ENCODE results near the gene NEK6. TPM values are rescaled to one million over a fixed set of nuclear protein-coding genes. Genes with fewer than 3 reads are reported as not detected.
A peak's percentile ranks its signal among the peaks of the same experiment; 100 is the strongest.

NEK6 gene
- total and polyA plus RNA-seq, 4 experiments from 2014 or later: 3.8 to 11.7 (median 8.5) TPM

- Histone ChIP-seq H3K9me3 (ENCODE audit: control insufficient read depth in 1 of 2, low read length in 2 of 2) (no peaks in the 10 kb centered on the region), H3K36me3 (ENCODE audit: insufficient read depth, low read length) (peaks cover 7% of the 10 kb centered on the region), H3K4me3 (ENCODE audit: low read length in 2 of 2) (no peak overlapping the region), H3K4me1 (ENCODE audit: insufficient read depth, low read length) (peaks cover 30% of the 10 kb centered on the region), H3K27me3 (ENCODE audit: insufficient read depth, low read length) (no peaks in the 10 kb centered on the region), H3K27ac (ENCODE audit: low read depth, low read length) (no peak overlapping the region)
- H3K4me3 Mint-ChIP-seq: no peak overlapping the region
- H3K27ac Mint-ChIP-seq: peak overlapping the region in 5 of 7 donors; percentile 18 to 72 (median 56)
- POLR2A ChIA-PET (ENCODE audit: partially characterized antibody): no interaction called here
- intact Hi-C loops (cut with micrococcal nuclease): no loop called here
- CTCF ChIA-PET (ENCODE audit: partially characterized antibody): no interaction called here
- peaks cover 0 to 3% (median 0%) of the 10 kb centered on the region in 8 donors for H3K9me3 Mint-ChIP-seq
- H3K36me3 Mint-ChIP-seq: peaks cover 13 to 35% of the 10 kb centered on the region in 2 donors
- H3K27me3 Mint-ChIP-seq: no peaks in the 10 kb centered on the region
- DNase-seq: no peak
- H3K4me1 Mint-ChIP-seq: peaks cover 41 to 64% (median 48%) of the 10 kb centered on the region in 4 donors
These were observed 101.7 kb downstream of the NEK6 start for GRCh38 chr9:124359426-124359825.

GRCh38 chr9:124359855-124360678 lies 102.3 kb downstream of the NEK6 start:
- H3K36me3 ChIP-seq (ENCODE audit: insufficient read depth, low read length): peaks cover 5% of the 10 kb centered on the region
- Mint-ChIP-seq H3K27me3 (no peaks in the 10 kb centered on the region), H3K4me1 (peaks cover 41 to 67% (median 52%) of the 10 kb centered on the region in 4 donors), H3K4me3 (no peak overlapping the region), H3K27ac (peak overlapping the region; percentile 18 to 72 (median 68)), H3K36me3 (peaks cover 15 to 38% of the 10 kb centered on the region in 2 donors), H3K9me3 (peaks cover 0 to 3% (median 0%) of the 10 kb centered on the region in 8 donors)
- intact Hi-C loops (cut with micrococcal nuclease): no loop called here
- peaks cover 30% of the 10 kb centered on the region for H3K4me1 ChIP-seq (ENCODE audit: insufficient read depth, low read length)
- ChIA-PET CTCF (ENCODE audit: partially characterized antibody) (no interaction called here), POLR2A (ENCODE audit: partially characterized antibody) (no interaction called here)
- H3K27me3 ChIP-seq (ENCODE audit: insufficient read depth, low read length): no peaks in the 10 kb centered on the region
- no peak overlapping the region for H3K27ac ChIP-seq (ENCODE audit: low read depth, low read length)
- H3K4me3 ChIP-seq (ENCODE audit: low read length in 2 of 2): no peak overlapping the region
- H3K9me3 ChIP-seq (ENCODE audit: control insufficient read depth in 1 of 2, low read length in 2 of 2): no peaks in the 10 kb centered on the region
- DNase-seq: no peak

- H3K27ac ChIP-seq (ENCODE audit: low read depth, low read length): no peak overlapping the region
- no peak overlapping the region for H3K4me3 Mint-ChIP-seq
- no peaks in the 10 kb centered on the region for H3K27me3 Mint-ChIP-seq
- ChIA-PET POLR2A (ENCODE audit: partially characterized antibody) (interaction anchor here (0.6 kb wide), 1 partner anchor 11 kb away, joined by 3 read pairs; no protein-coding TSS in a partner anchor), CTCF (ENCODE audit: partially characterized antibody) (interaction anchor here (0.6 kb wide), 1 partner anchor 234 kb away, joined by 3 read pairs; no protein-coding TSS in a partner anchor)
- peaks cover 0 to 1% (median 0%) of the 10 kb centered on the region in 8 donors for H3K9me3 Mint-ChIP-seq
- H3K9me3 ChIP-seq (ENCODE audit: control insufficient read depth in 1 of 2, low read length in 2 of 2): no peaks in the 10 kb centered on the region
- H3K27ac Mint-ChIP-seq: peak overlapping the region in 2 of 7 donors; percentile 2 to 51
- H3K36me3 ChIP-seq (ENCODE audit: insufficient read depth, low read length): no peaks in the 10 kb centered on the region
- no peaks in the 10 kb centered on the region for H3K27me3 ChIP-seq (ENCODE audit: insufficient read depth, low read length)
- no peak overlapping the region for H3K4me3 ChIP-seq (ENCODE audit: low read length in 2 of 2)
- DNase-seq: no peak
- H3K36me3 Mint-ChIP-seq: peaks cover 18 to 37% of the 10 kb centered on the region in 2 donors
- intact Hi-C loops (cut with micrococcal nuclease): no loop called here
- H3K4me1 Mint-ChIP-seq: peaks cover 45 to 76% (median 55%) of the 10 kb centered on the region in 4 donors
- peaks cover 30% of the 10 kb centered on the region for H3K4me1 ChIP-seq (ENCODE audit: insufficient read depth, low read length)
These were observed 103.4 kb downstream of the NEK6 start for GRCh38 chr9:124361128-124361527.

GRCh38 chr9:124363326-124364096 lies 105.8 kb downstream of the NEK6 start:
- intact Hi-C loops (cut with micrococcal nuclease): no loop called here
- no peak overlapping the region for H3K27ac ChIP-seq (ENCODE audit: low read depth, low read length)
- H3K27me3 Mint-ChIP-seq: no peaks in the 10 kb centered on the region
- peak overlapping the region in 1 of 7 donors; percentile 20 for H3K27ac Mint-ChIP-seq
- DNase-seq: no peak
- no peaks in the 10 kb centered on the region for H3K36me3 ChIP-seq (ENCODE audit: insufficient read depth, low read length)
- no peaks in the 10 kb centered on the region for H3K27me3 ChIP-seq (ENCODE audit: insufficient read depth, low read length)
- POLR2A ChIA-PET (ENCODE audit: partially characterized antibody): no interaction called here
- peaks cover 44 to 74% (median 53%) of the 10 kb centered on the region in 4 donors for H3K4me1 Mint-ChIP-seq
- peaks cover 12 to 30% of the 10 kb centered on the region in 2 donors for H3K36me3 Mint-ChIP-seq
- CTCF ChIA-PET (ENCODE audit: partially characterized antibody): interaction anchor here (2.1 kb wide), 1 partner anchor 24 kb away, joined by 9 read pairs; no protein-coding TSS in a partner anchor
- H3K9me3 ChIP-seq (ENCODE audit: control insufficient read depth in 1 of 2, low read length in 2 of 2): no peaks in the 10 kb centered on the region
- H3K4me3 ChIP-seq (ENCODE audit: low read length in 2 of 2): no peak overlapping the region
- H3K4me3 Mint-ChIP-seq: no peak overlapping the region
- H3K4me1 ChIP-seq (ENCODE audit: insufficient read depth, low read length): peaks cover 14% of the 10 kb centered on the region
- no peaks in the 10 kb centered on the region for H3K9me3 Mint-ChIP-seq

- Histone ChIP-seq H3K36me3 (ENCODE audit: insufficient read depth, low read length) (no peaks in the 10 kb centered on the region), H3K27me3 (ENCODE audit: insufficient read depth, low read length) (no peaks in the 10 kb centered on the region), H3K4me1 (ENCODE audit: insufficient read depth, low read length) (peaks cover 9% of the 10 kb centered on the region), H3K4me3 (ENCODE audit: low read length in 2 of 2) (no peak overlapping the region), H3K27ac (ENCODE audit: low read depth, low read length) (no peak overlapping the region), H3K9me3 (ENCODE audit: control insufficient read depth in 1 of 2, low read length in 2 of 2) (no peaks in the 10 kb centered on the region)
- peak overlapping the region in 1 of 7 donors; percentile 20 for H3K27ac Mint-ChIP-seq
- peaks cover 44 to 75% (median 53%) of the 10 kb centered on the region in 4 donors for H3K4me1 Mint-ChIP-seq
- intact Hi-C loops (cut with micrococcal nuclease): no loop called here
- H3K36me3 Mint-ChIP-seq: peaks cover 12 to 27% of the 10 kb centered on the region in 2 donors
- no peaks in the 10 kb centered on the region for H3K27me3 Mint-ChIP-seq
- H3K9me3 Mint-ChIP-seq: no peaks in the 10 kb centered on the region
- ChIA-PET POLR2A (ENCODE audit: partially characterized antibody) (no interaction called here), CTCF (ENCODE audit: partially characterized antibody) (no interaction called here)
- no peak overlapping the region for H3K4me3 Mint-ChIP-seq
- DNase-seq: no peak
These were observed 106.4 kb downstream of the NEK6 start for GRCh38 chr9:124364141-124364540.

- DNase-seq: no peak
- H3K4me1 ChIP-seq (ENCODE audit: insufficient read depth, low read length): peaks cover 5% of the 10 kb centered on the region
These were observed 107.3 kb downstream of the NEK6 start for GRCh38 chr9:124365036-124365435.

More at GRCh38 chr9:124365036-124365435, 107.3 kb downstream of the NEK6 start:
- H3K9me3 ChIP-seq (ENCODE audit: control insufficient read depth in 1 of 2, low read length in 2 of 2): no peaks in the 10 kb centered on the region
- no peak overlapping the region for H3K27ac ChIP-seq (ENCODE audit: low read depth, low read length)
- intact Hi-C loops (cut with micrococcal nuclease): no loop called here
- CTCF ChIA-PET (ENCODE audit: partially characterized antibody): interaction anchor here (1.1 kb wide), 1 partner anchor 238 kb away, joined by 3 read pairs; no protein-coding TSS in a partner anchor
- Mint-ChIP-seq H3K4me3 (no peak overlapping the region), H3K4me1 (peaks cover 45 to 75% (median 53%) of the 10 kb centered on the region in 4 donors), H3K27me3 (no peaks in the 10 kb centered on the region), H3K36me3 (peaks cover 12 to 25% of the 10 kb centered on the region in 2 donors), H3K9me3 (no peaks in the 10 kb centered on the region), H3K27ac (peak overlapping the region in 3 of 7 donors; percentile 13 to 68 (median 30))
- H3K36me3 ChIP-seq (ENCODE audit: insufficient read depth, low read length): no peaks in the 10 kb centered on the region
- POLR2A ChIA-PET (ENCODE audit: partially characterized antibody): no interaction called here
- H3K4me3 ChIP-seq (ENCODE audit: low read length in 2 of 2): no peak overlapping the region
- no peaks in the 10 kb centered on the region for H3K27me3 ChIP-seq (ENCODE audit: insufficient read depth, low read length)

Measured in CD4-positive, alpha-beta memory T cell (primary cell).